ENCODE measurements around the gene ANKDD1A.

ANKDD1A gene

DNA sequence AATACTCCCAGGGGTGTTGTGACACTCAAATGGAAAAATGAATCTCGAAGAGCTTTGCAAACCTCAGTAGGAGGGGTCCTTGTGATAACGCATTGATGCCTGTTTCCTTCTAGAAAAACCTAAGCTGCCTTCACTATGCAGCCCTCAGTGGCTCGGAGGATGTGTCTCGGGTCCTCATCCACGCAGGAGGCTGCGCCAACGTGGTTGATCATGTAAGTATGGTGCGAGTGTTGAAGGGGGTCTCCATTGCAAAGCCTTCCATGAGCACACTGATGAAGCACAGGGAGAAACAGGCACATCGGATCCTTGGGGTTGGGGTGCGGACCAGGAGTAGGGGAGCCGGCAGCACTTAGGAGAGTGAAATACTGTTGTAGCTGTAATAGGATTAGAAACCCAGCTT is 22.3 kb downstream of the ANKDD1A start:
- H3F3A ChIP-seq (ENCODE audit: insufficient read depth), result no peaks in the 10 kb centered on the region
- no peak overlapping the region for H3K4me2 ChIP-seq (ENCODE audit: low read depth, low read length, poor library complexity, severe bottlenecking)
- H3K27me3 ChIP-seq (ENCODE audit: low read length), result no peaks in the 10 kb centered on the region
- H3K4me3 ChIP-seq (ENCODE audit: insufficient read depth, low read length, poor library complexity, severe bottlenecking), result no peak overlapping the region
- no peaks in the 10 kb centered on the region for H3K79me2 ChIP-seq (ENCODE audit: insufficient read depth, low read length)
- no peaks in the 10 kb centered on the region for H3K9me3 ChIP-seq (ENCODE audit: insufficient read depth, low read length)
- TF ChIP-seq, protein P1, sequence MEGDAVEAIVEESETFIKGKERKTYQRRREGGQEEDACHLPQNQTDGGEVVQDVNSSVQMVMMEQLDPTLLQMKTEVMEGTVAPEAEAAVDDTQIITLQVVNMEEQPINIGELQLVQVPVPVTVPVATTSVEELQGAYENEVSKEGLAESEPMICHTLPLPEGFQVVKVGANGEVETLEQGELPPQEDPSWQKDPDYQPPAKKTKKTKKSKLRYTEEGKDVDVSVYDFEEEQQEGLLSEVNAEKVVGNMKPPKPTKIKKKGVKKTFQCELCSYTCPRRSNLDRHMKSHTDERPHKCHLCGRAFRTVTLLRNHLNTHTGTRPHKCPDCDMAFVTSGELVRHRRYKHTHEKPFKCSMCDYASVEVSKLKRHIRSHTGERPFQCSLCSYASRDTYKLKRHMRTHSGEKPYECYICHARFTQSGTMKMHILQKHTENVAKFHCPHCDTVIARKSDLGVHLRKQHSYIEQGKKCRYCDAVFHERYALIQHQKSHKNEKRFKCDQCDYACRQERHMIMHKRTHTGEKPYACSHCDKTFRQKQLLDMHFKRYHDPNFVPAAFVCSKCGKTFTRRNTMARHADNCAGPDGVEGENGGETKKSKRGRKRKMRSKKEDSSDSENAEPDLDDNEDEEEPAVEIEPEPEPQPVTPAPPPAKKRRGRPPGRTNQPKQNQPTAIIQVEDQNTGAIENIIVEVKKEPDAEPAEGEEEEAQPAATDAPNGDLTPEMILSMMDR (IDR thresholded peaks at IDR 0.05; ENCODE audit: insufficient read depth, low read length, poor library complexity, severe bottlenecking), result no peak
- no peak for TF ChIP-seq EZH2phosphoT487 (conservative IDR thresholded peaks at IDR 0.05; ENCODE audit: low read length)
- no peaks in the 10 kb centered on the region for H4K20me1 ChIP-seq (ENCODE audit: low read depth, low read length)
- no peak overlapping the region for H3K9ac ChIP-seq (ENCODE audit: low read length)
- no peaks in the 10 kb centered on the region for H3K36me3 ChIP-seq (ENCODE audit: low read length)
- H2AFZ ChIP-seq (ENCODE audit: low read depth, low read length, severe bottlenecking), result no peak overlapping the region
- H3K27ac ChIP-seq (ENCODE audit: low read depth, low read length), result no peak overlapping the region
- H3K9me2 ChIP-seq (replicated peaks; ENCODE audit: insufficient read depth, low read length), result no peaks in the 10 kb centered on the region

DNA sequence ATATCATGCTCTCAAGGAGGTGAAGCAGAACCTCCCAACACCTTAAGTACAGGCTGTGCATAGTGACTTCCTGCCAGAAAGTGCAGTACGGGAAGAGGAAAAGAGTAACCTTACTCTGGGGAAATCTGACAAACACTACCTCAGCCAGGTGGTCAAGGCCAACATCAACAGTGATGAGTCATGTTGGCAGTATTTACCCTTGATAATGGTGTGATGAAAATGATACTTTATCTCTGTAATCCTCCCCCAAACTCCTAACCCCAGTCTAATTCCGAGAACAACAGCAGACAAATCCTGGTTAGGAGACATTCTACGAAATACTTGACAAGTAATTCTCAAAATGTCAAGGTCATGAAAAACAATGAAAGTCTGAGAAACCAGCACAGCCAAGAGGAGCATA is 26.5 kb downstream of the ANKDD1A start:
- Histone ChIP-seq H2AFZ (ENCODE audit: low read depth, low read length, severe bottlenecking) (no peak overlapping the region), H3K9ac (ENCODE audit: low read length) (no peak overlapping the region), H3K36me3 (ENCODE audit: low read length) (no peaks in the 10 kb centered on the region), H3K27ac (ENCODE audit: low read depth, low read length) (no peak overlapping the region), H3K4me3 (ENCODE audit: insufficient read depth, low read length, poor library complexity, severe bottlenecking) (no peak overlapping the region), H3K27me3 (ENCODE audit: low read length) (no peaks in the 10 kb centered on the region), H4K20me1 (ENCODE audit: low read depth, low read length) (no peaks in the 10 kb centered on the region), H3K9me3 (ENCODE audit: insufficient read depth, low read length) (no peaks in the 10 kb centered on the region), H3K9me2 (replicated peaks; ENCODE audit: insufficient read depth, low read length) (no peaks in the 10 kb centered on the region), H3K4me2 (ENCODE audit: low read depth, low read length, poor library complexity, severe bottlenecking) (no peak overlapping the region), H3F3A (ENCODE audit: insufficient read depth) (no peaks in the 10 kb centered on the region), H3K79me2 (ENCODE audit: insufficient read depth, low read length) (no peaks in the 10 kb centered on the region)
- TF ChIP-seq, protein P1 (IDR thresholded peaks at IDR 0.05; ENCODE audit: insufficient read depth, low read length, poor library complexity, severe bottlenecking), result no peak
- TF ChIP-seq EZH2phosphoT487 (conservative IDR thresholded peaks at IDR 0.05; ENCODE audit: low read length), result no peak

DNA sequence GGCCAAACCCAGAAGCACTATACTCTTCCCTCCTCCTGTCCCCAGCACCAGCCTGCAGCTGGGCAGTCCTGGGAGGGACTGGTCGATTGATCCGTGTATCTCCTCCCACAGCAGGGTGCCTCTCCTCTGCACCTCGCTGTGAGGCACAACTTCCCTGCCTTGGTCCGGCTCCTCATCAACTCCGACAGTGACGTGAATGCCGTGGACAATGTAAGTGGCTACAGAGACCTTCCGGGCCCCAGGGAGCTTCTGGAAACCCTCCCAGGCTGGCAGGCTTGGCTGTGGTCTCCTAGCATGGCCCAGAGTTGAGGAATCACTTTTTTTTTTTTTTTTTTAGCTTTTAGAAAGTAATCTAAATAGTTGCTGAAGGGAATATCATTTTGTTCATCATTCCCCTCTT is 30.7 kb downstream of the ANKDD1A start:
- Histone ChIP-seq H3K4me3 (ENCODE audit: insufficient read depth, low read length, poor library complexity, severe bottlenecking) (no peak overlapping the region), H3K4me2 (ENCODE audit: low read depth, low read length, poor library complexity, severe bottlenecking) (no peak overlapping the region), H4K20me1 (ENCODE audit: low read depth, low read length) (no peaks in the 10 kb centered on the region), H3K27me3 (ENCODE audit: low read length) (no peaks in the 10 kb centered on the region), H3F3A (ENCODE audit: insufficient read depth) (no peaks in the 10 kb centered on the region), H3K36me3 (ENCODE audit: low read length) (no peaks in the 10 kb centered on the region), H2AFZ (ENCODE audit: low read depth, low read length, severe bottlenecking) (no peak overlapping the region), H3K9me2 (replicated peaks; ENCODE audit: insufficient read depth, low read length) (no peaks in the 10 kb centered on the region), H3K9ac (ENCODE audit: low read length) (no peak overlapping the region), H3K27ac (ENCODE audit: low read depth, low read length) (no peak overlapping the region), H3K9me3 (ENCODE audit: insufficient read depth, low read length) (no peaks in the 10 kb centered on the region), H3K79me2 (ENCODE audit: insufficient read depth, low read length) (no peaks in the 10 kb centered on the region)
- TF ChIP-seq EZH2phosphoT487 (conservative IDR thresholded peaks at IDR 0.05; ENCODE audit: low read length), result no peak
- TF ChIP-seq, protein P1 (IDR thresholded peaks at IDR 0.05; ENCODE audit: insufficient read depth, low read length, poor library complexity, severe bottlenecking), result no peak
